ENCODE data around the gene ST6GAL1. TPM values are rescaled to one million over a fixed set of nuclear protein-coding genes. Genes with fewer than 3 reads are reported as not detected.

The ST6GAL1 gene
- total and polyA plus RNA-seq, 2 of the 13 experiments (the other 11 are each of a cell fraction or from before 2014, with no cell fraction given): 79.9 to 164 TPM

- TF ChIP-seq ZNF281 (CRISPR knock-in tag; IDR thresholded peaks at IDR 0.05; ENCODE audit: borderline replicate concordance) (peak; percentile 42; the same call in 1 of the 2 replicates), ZFP90 (CRISPR knock-in tag; IDR thresholded peaks at IDR 0.05; ENCODE audit: borderline replicate concordance) (0 out of 2 replicates have a peak, but pooled peaks have one; percentile 62), MAFK (conservative IDR thresholded peaks at IDR 0.05 in 1 of 2, IDR thresholded peaks at IDR 0.05 in 1 of 2; ENCODE audit: low read length in 2 of 2) (no peak), NAIF1 (CRISPR knock-in tag; IDR thresholded peaks at IDR 0.05; ENCODE audit: borderline replicate concordance) (no peak), ARID2 (CRISPR knock-in tag; IDR thresholded peaks at IDR 0.05; ENCODE audit: borderline replicate concordance) (no peak), ZNF7 (CRISPR knock-in tag; IDR thresholded peaks at IDR 0.05) (peak; percentile 89), ZMAT5 (CRISPR knock-in tag; IDR thresholded peaks at IDR 0.05; ENCODE audit: borderline replicate concordance, low read depth) (no peak), XRCC5 (optimal IDR thresholded peaks at IDR 0.05; ENCODE audit: low read length) (no peak), NFIB (CRISPR knock-in tag; IDR thresholded peaks at IDR 0.05; ENCODE audit: borderline replicate concordance) (no peak), NFYC (CRISPR knock-in tag; IDR thresholded peaks at IDR 0.05) (0 out of 2 replicates have a peak, but pooled peaks have one; percentile 8), REPIN1 (CRISPR knock-in tag; IDR thresholded peaks at IDR 0.05; ENCODE audit: borderline replicate concordance, low read depth) (peak; percentile 72; the same call in 1 of the 2 replicates), HNRNPLL (IDR thresholded peaks at IDR 0.05; ENCODE audit: low read depth, low read length, poor library complexity, severe bottlenecking) (no peak), NONO (IDR thresholded peaks at IDR 0.05) (no peak), NONO (CRISPR knock-in tag; conservative IDR thresholded peaks at IDR 0.05) (peak; percentile 91), ATF7-NPFF (CRISPR knock-in tag; IDR thresholded peaks at IDR 0.05; ENCODE audit: low read depth) (peak; percentile 60; the same call in 1 of the 2 replicates), ZNF883 (CRISPR knock-in tag; IDR thresholded peaks at IDR 0.05; ENCODE audit: not compliant biosample characterization) (peak; percentile 68), ZNF33B (CRISPR knock-in tag; IDR thresholded peaks at IDR 0.05) (no peak), JDP2 (CRISPR knock-in tag; IDR thresholded peaks at IDR 0.05; ENCODE audit: borderline replicate concordance) (no peak), PPARG (CRISPR knock-in tag; conservative IDR thresholded peaks at IDR 0.05) (peak; percentile 84), ZKSCAN1 (IDR thresholded peaks at IDR 0.05; ENCODE audit: low read length) (no peak), ZNF550 (CRISPR knock-in tag; IDR thresholded peaks at IDR 0.05; ENCODE audit: borderline replicate concordance) (no peak), EED (CRISPR knock-in tag; IDR thresholded peaks at IDR 0.05) (no peak), CEBPB (IDR thresholded peaks at IDR 0.05; ENCODE audit: borderline replicate concordance, low read depth, low read length) (peak; percentile 97), SRF (IDR thresholded peaks at IDR 0.05; ENCODE audit: low read depth, low read length) (no peak), ZNF740 (CRISPR knock-in tag; IDR thresholded peaks at IDR 0.05) (no peak), REXO4 (CRISPR knock-in tag; IDR thresholded peaks at IDR 0.05; ENCODE audit: borderline replicate concordance) (no peak)
- TF ChIP-seq, protein P1, sequence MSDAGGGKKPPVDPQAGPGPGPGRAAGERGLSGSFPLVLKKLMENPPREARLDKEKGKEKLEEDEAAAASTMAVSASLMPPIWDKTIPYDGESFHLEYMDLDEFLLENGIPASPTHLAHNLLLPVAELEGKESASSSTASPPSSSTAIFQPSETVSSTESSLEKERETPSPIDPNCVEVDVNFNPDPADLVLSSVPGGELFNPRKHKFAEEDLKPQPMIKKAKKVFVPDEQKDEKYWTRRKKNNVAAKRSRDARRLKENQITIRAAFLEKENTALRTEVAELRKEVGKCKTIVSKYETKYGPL (CRISPR knock-in tag; IDR thresholded peaks at IDR 0.05): no peak
Observed at GRCh38 chr3:186974824-186975313, 44.5 kb downstream of the ST6GAL1 start (continued).

All from HepG2 (cell line).